Activated B cell treated with CpG ODN at 0.5 μM for 24 hours (primary cell): ENCODE measurements around the gene MLLT3. TPM values are rescaled to one million over a fixed set of nuclear protein-coding genes. Genes with fewer than 3 reads are reported as not detected.
A peak's percentile ranks its signal among the peaks of the same experiment; 100 is the strongest.

ENCODE experiments used
- ATAC-seq: fragments of 200-7000 bp; cut with Tn5 transposase; one replicate; pipeline ENCODE4 v1.10.0; 2021; ENCODE audit warnings: low read depth, mild to moderate bottlenecking, moderate library complexity
- CTCF ChIA-PET: fragments of 350-600 bp; sonication (Branson Sonifier 250); formaldehyde crosslinking; loops from one replicate; lab custom pipeline; 2021; ENCODE audit warnings: antibody characterized with exemption; lab: Charles Lee
- POLR2A ChIA-PET: fragments of 350-600 bp; sonication (Branson Sonifier 250); formaldehyde crosslinking; loops from one replicate; lab custom pipeline; 2021; ENCODE audit warnings: antibody characterized with exemption; lab: Charles Lee
- DNase-seq: peaks from one replicate; pipeline ENCODE4 v3.0.0; 2022
- H3K27ac Mint-ChIP-seq: one replicate; pipeline ENCODE4 v1.8.0; 2020; ENCODE audit warnings: mixed read lengths
- H3K27me3 Mint-ChIP-seq: one replicate; pipeline ENCODE4 v1.8.0; 2021; ENCODE audit warnings: mixed read lengths
- H3K36me3 Mint-ChIP-seq: one replicate; pipeline ENCODE4 v1.8.0; 2021; ENCODE audit warnings: low read depth, mixed read lengths
- H3K4me1 Mint-ChIP-seq: one replicate; pipeline ENCODE4 v1.8.0; 2021; ENCODE audit warnings: mixed read lengths
- H3K4me3 Mint-ChIP-seq: one replicate; pipeline ENCODE4 v1.8.0; 2020; ENCODE audit warnings: mild to moderate bottlenecking, mixed read lengths
- H3K9me3 Mint-ChIP-seq: one replicate; pipeline ENCODE4 v1.8.0; 2020; ENCODE audit warnings: mixed read lengths
- CTCF ChIP-seq: fragments of 200-600 bp; IDR thresholded peaks from one replicate; pipeline ENCODE4 v1.8.0; 2022; ENCODE audit warnings: antibody characterized with exemption, mild to moderate bottlenecking
- intact Hi-C: fragments of 100-400 bp; cut with micrococcal nuclease; formaldehyde crosslinking; loops from one replicate; pipeline ENCODE4 v1.15.1; 2024
- total RNA-seq: library from RNA; stranded (reverse); gene quantifications from 2 replicates; pipeline ENCODE4 v1.2.3, GENCODE V29; 2022

Gene MLLT3
- total RNA-seq, 1 donor from 2014 or later, result 1.5 TPM

- DNase-seq (no peak), ATAC-seq (no peak)
- Mint-ChIP-seq H3K27ac (no peak overlapping the region), H3K4me3 (no peak overlapping the region), H3K36me3 (no peaks in the 10 kb centered on the region), H3K27me3 (peaks cover 40% of the 10 kb centered on the region), H3K4me1 (no peaks in the 10 kb centered on the region), H3K9me3 (no peaks in the 10 kb centered on the region)
- TF ChIP-seq CTCF, result no peak
- POLR2A ChIA-PET, result no interaction called here
- intact Hi-C loops, result no loop called here
- CTCF ChIA-PET, result no interaction called here
These were observed 8.1 kb upstream of the MLLT3 start for GRCh38 chr9:20630241-20630943.

DNA sequence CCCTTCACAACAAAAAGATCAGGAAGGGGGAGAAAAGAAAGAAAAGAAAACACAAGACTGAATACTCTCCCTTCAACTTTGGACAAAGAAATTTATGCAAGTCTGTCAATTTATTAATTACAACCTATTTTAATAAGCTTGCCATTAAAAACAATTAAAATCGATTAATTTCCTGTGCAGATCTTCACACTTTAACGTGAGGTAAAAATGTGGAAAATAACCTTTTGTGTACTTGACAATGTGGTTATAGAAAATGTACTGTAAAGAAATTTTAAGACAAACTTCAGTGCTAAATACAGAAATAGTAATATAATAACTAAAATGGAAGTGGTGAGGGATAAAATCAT lies 2.7 kb upstream of the MLLT3 start:
- peak overlapping the region; percentile 92 for H3K4me3 Mint-ChIP-seq
- POLR2A ChIA-PET, result interaction anchor here (1.0 kb wide), 1 partner anchor 59 kb away, joined by 5 read pairs; the partner anchor contains the start of gene FOCAD
- CTCF ChIA-PET, result interaction anchor here (0.7 to 4.9 kb wide), 16 partner anchors 10 to 1160 kb away, joined by 3 to 41 read pairs (median 4); partner anchors contain the start of gene FOCAD
- peaks cover 30% of the 10 kb centered on the region for H3K4me1 Mint-ChIP-seq
- H3K27ac Mint-ChIP-seq, result no peak overlapping the region
- peaks cover 23% of the 10 kb centered on the region for H3K27me3 Mint-ChIP-seq
- DNase-seq (no peak), ATAC-seq (no peak)
- intact Hi-C loops, result loop anchor here (2.0 to 10.0 kb wide), 3 partner anchors 260 to 1620 kb away; no protein-coding TSS in a partner anchor
- H3K9me3 Mint-ChIP-seq, result no peaks in the 10 kb centered on the region
- H3K36me3 Mint-ChIP-seq, result peaks cover 4% of the 10 kb centered on the region
- TF ChIP-seq CTCF, result no peak

- H3K36me3 Mint-ChIP-seq, result peaks cover 4% of the 10 kb centered on the region
- no peak for DNase-seq
- CTCF ChIA-PET, result interaction anchor here (0.7 to 4.9 kb wide), 16 partner anchors 10 to 1159 kb away, joined by 3 to 41 read pairs (median 4); partner anchors contain the start of gene FOCAD
- peak overlapping the region; percentile 92 for H3K4me3 Mint-ChIP-seq
- TF ChIP-seq CTCF, result no peak
- POLR2A ChIA-PET, result interaction anchor here (1.0 kb wide), 1 partner anchor 60 kb away, joined by 5 read pairs; the partner anchor contains the start of gene FOCAD
- H3K9me3 Mint-ChIP-seq, result no peaks in the 10 kb centered on the region
- no peak for ATAC-seq
- H3K27ac Mint-ChIP-seq, result no peak overlapping the region
- peaks cover 21% of the 10 kb centered on the region for H3K27me3 Mint-ChIP-seq
- H3K4me1 Mint-ChIP-seq, result peaks cover 34% of the 10 kb centered on the region
- intact Hi-C loops, result loop anchor here (1.0 to 10.0 kb wide), 12 partner anchors 33 to 1620 kb away; partner anchors contain the start of genes DENND4C and MTAP
These were observed 2.1 kb upstream of the MLLT3 start for GRCh38 chr9:20624201-20625002.

DNA sequence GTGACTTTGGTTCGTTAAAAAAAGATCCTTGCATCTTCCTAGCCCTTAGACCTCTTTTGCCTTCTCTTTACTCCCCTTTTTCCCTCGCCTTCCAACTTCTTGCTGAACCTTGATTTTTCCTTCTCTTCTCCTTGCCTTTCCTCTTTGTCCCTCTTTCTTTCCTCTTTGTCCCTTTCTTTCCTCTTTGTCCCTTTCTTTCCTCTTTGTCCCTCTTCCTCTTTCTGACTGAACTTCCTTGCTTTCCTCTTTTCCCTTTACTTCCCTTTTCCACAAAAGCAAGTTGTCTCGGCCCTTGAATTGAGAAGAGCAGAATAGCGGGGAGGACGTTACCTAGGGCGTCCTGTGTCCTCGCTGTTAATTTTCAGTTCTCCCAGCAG lies 1.4 kb upstream of the MLLT3 start:
- ChIA-PET POLR2A (no interaction called here), CTCF (interaction anchor here (1.4 to 1.7 kb wide), 3 partner anchors 60 to 1159 kb away, joined by 4 to 13 read pairs (median 5); partner anchors contain the start of gene FOCAD)
- ATAC-seq (no peak), DNase-seq (no peak)
- H3K9me3 Mint-ChIP-seq, result no peaks in the 10 kb centered on the region
- H3K27me3 Mint-ChIP-seq, result peaks cover 17% of the 10 kb centered on the region
- TF ChIP-seq CTCF, result no peak
- intact Hi-C loops, result loop anchor here (1.0 to 10.0 kb wide), 17 partner anchors 17 to 1621 kb away; partner anchors contain the start of genes DENND4C, HACD4, MTAP and RRAGA
- H3K4me1 Mint-ChIP-seq, result peaks cover 37% of the 10 kb centered on the region
- H3K4me3 Mint-ChIP-seq, result peak overlapping the region; percentile 92
- peak overlapping the region; percentile 80 for H3K27ac Mint-ChIP-seq
- H3K36me3 Mint-ChIP-seq, result peaks cover 4% of the 10 kb centered on the region
